Karpas-422 (cell line): ENCODE data around the gene SLC24A3. TPM values are rescaled to one million over a fixed set of nuclear protein-coding genes. Genes with fewer than 3 reads are reported as not detected.

ENCODE experiments used
- DNase-seq: peaks from one replicate; pipeline ENCODE4 v3.0.0-alpha.2; 2015
- H2AFZ ChIP-seq: fragments of 200-600 bp; sonication (generic); 2 replicates; pipeline ENCODE4 v1.6.1; 2014; ENCODE audit warnings: antibody characterized with exemption, low read length, mixed read lengths
- H3K27ac ChIP-seq: fragments of 200-600 bp; sonication (generic); 2 replicates; pipeline ENCODE4 v1.5.1; 2014; ENCODE audit warnings: mild to moderate bottlenecking, low read length, moderate library complexity
- H3K27me3 ChIP-seq: fragments of 200-600 bp; sonication (generic); 2 replicates; pipeline ENCODE4 v1.6.1; 2014; ENCODE audit warnings: low read length, mixed read lengths
- H3K36me3 ChIP-seq: fragments of 200-600 bp; sonication (generic); 2 replicates; pipeline ENCODE4 v1.6.1; 2014; ENCODE audit warnings: low read length, mixed read lengths; ENCODE audit not compliant: insufficient read depth
- H3K4me1 ChIP-seq: fragments of 200-600 bp; sonication (generic); 2 replicates; pipeline ENCODE4 v1.6.1; 2014; ENCODE audit warnings: mild to moderate bottlenecking, low read length, mixed read lengths
- H3K4me2 ChIP-seq: fragments of 200-600 bp; sonication (generic); 2 replicates; pipeline ENCODE4 v1.6.1; 2014; ENCODE audit warnings: low read length, low read depth, mild to moderate bottlenecking; ENCODE audit not compliant: poor library complexity, severe bottlenecking
- H3K4me3 ChIP-seq: fragments of 200-600 bp; sonication (generic); 2 replicates; pipeline ENCODE4 v1.5.1; 2014; ENCODE audit warnings: mild to moderate bottlenecking, antibody characterized with exemption, low read length, mixed read lengths
- H3K79me2 ChIP-seq: fragments of 200-600 bp; sonication (generic); 2 replicates; pipeline ENCODE4 v1.6.1; 2014; ENCODE audit warnings: mild to moderate bottlenecking, low read length, mixed read lengths
- H3K9ac ChIP-seq: fragments of 200-600 bp; sonication (generic); 2 replicates; pipeline ENCODE4 v1.6.0; 2014; ENCODE audit warnings: low read length
- H3K9me2 ChIP-seq: fragments of 200-600 bp; sonication (generic), shearing (Covaris generic); replicated peaks from 2 replicates; pipeline ENCODE4 v1.6.0; 2014; ENCODE audit warnings: mild to moderate bottlenecking, low read length, moderate library complexity; ENCODE audit not compliant: insufficient read depth
- H3K9me3 ChIP-seq: fragments of 300-700, 200-600 bp; sonication (generic); 2 replicates; pipeline ENCODE4 v1.6.1; 2014; ENCODE audit warnings: low read length, mixed read lengths
- H4K20me1 ChIP-seq: fragments of 200-600 bp; sonication (generic); 2 replicates; pipeline ENCODE4 v1.6.1; 2014; ENCODE audit warnings: mild to moderate bottlenecking, antibody characterized with exemption, low read length, low read depth; ENCODE audit not compliant: insufficient read depth
- total RNA-seq: library from RNA; depleted of rRNA; stranded (reverse); fragments of >200 nt; shearing (Covaris generic); gene quantifications from 2 replicates; pipeline ENCODE4 v1.2.3, GENCODE V29; 2014; ENCODE audit warnings: low replicate concordance

The SLC24A3 gene
- total RNA-seq, 1 experiment from 2014 or later = not detected

DNA sequence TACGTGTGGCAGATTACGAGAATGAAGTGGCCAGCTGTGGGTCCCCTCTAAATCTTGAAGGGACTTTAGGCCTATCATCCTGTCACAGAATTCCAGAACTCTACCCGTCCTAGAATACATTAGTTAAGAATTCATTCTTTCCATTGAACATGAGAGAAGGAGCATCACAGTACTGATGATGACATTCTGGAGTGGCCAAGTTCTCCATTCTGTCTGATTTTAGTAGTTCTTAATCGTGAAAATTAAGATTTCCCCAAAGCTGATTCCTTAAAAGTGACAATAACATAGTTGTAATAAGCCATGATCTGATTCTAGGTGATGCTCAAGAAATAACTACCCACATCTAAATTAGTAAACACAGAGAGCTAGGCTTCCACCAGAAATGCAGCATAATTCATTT lies 510.6 kb downstream of the SLC24A3 start:
- Histone ChIP-seq H3K27ac (no peak overlapping the region), H3K4me3 (no peak overlapping the region), H3K4me2 (no peak overlapping the region), H3K36me3 (no peaks in the 10 kb centered on the region), H3K4me1 (peaks cover 36% of the 10 kb centered on the region), H4K20me1 (no peaks in the 10 kb centered on the region), H3K79me2 (no peaks in the 10 kb centered on the region), H3K9ac (no peak overlapping the region), H3K9me3 (no peaks in the 10 kb centered on the region), H3K27me3 (no peaks in the 10 kb centered on the region), H3K9me2 (no peaks in the 10 kb centered on the region), H2AFZ (no peak overlapping the region)
- DNase-seq = no peak

DNA sequence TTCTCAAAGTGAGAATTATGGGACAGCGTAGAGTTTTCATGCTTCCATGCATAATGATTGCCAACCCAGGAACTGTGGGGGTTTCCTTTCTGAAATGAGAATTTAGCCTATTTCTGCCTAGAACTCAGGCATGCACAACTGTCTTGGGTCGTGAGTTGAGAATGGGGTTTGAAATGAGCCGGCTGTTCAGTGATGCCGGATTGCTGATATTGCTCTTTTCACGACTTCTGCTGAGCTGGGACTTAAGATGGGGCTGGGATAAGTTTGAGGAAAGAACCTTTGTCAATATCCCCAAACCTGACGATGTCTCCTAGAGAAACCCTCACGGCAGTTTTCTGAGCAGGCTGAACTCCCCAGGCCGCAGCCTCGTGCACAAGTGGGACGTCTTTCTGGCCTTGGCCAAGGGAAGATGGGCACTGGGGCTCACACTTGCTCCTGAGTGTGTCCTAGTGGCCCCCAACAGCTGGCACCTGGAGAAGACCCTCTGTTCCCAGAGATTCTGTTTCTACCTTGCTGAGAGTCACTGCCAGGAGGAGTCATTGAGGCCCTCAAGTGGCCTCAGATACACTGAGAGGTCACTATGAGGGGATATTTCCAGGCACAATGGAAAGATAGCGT lies 511.5 kb downstream of the SLC24A3 start:
- Histone ChIP-seq H3K36me3 (no peaks in the 10 kb centered on the region), H3K27me3 (no peaks in the 10 kb centered on the region), H3K4me1 (peaks cover 36% of the 10 kb centered on the region), H3K4me3 (no peak overlapping the region), H4K20me1 (no peaks in the 10 kb centered on the region), H2AFZ (no peak overlapping the region), H3K9me2 (no peaks in the 10 kb centered on the region), H3K79me2 (no peaks in the 10 kb centered on the region), H3K9ac (no peak overlapping the region), H3K27ac (no peak overlapping the region), H3K4me2 (no peak overlapping the region), H3K9me3 (no peaks in the 10 kb centered on the region)
- no peak for DNase-seq

DNA sequence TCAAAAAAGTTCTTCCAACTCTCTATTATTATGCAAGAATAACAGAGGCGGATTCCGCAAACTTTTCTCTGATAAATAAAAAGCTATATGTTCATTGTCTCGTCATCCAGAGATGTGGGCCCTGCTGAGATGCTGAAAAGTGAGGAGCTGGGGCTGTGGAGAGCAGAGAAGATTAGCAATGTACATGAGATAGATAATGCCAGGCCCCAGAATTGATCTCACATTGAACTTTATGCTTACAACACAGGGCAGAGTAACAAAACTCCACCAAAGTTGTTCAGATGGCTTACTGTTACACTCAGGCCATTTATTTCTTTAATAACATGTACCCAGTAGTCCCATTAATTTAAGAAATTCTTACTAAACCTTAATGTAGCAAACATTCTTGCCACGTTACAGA lies 512.9 kb downstream of the SLC24A3 start:
- H3K27ac ChIP-seq = no peak overlapping the region
- no peak overlapping the region for H2AFZ ChIP-seq
- no peak for DNase-seq
- no peaks in the 10 kb centered on the region for H3K27me3 ChIP-seq
- H3K9ac ChIP-seq = no peak overlapping the region
- H3K9me2 ChIP-seq = no peaks in the 10 kb centered on the region
- no peaks in the 10 kb centered on the region for H4K20me1 ChIP-seq
- H3K4me1 ChIP-seq = peaks cover 36% of the 10 kb centered on the region
- no peaks in the 10 kb centered on the region for H3K36me3 ChIP-seq
- no peaks in the 10 kb centered on the region for H3K79me2 ChIP-seq
- H3K4me3 ChIP-seq = no peak overlapping the region
- H3K9me3 ChIP-seq = no peaks in the 10 kb centered on the region
- H3K4me2 ChIP-seq = peak overlapping the region; percentile 53

DNA sequence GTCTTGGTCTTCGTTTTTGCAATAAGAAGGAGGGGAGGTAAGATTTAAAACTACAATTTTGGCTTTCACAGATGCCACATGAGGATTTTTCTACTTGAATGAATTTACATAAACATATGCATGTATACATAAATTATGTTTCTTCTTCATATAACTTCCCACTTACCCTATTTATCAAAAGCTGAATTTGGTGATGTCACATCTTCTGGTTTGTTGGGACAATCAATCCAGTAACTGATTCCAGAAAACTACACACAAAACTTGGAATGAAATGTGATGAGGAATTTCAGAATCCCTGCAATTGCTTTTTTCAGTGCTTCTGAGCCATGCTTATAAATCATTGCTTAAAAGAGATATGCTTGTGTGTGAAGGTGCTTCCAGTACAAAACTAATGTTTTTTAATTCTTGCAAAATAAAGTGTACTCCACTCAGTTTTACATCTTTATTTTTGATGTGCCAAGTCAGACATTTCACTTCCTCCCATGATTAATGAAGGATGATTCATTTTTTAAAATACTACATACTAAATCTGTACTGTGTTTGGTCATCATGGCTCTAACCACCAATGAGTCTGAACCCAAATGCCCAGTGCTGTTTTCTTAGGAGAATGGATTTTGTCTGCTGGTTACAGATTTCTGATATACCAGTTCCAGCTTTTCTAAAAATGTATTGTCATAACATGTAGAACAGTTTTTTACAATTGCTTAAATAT lies 513.5 kb downstream of the SLC24A3 start:
- no peak overlapping the region for H3K9ac ChIP-seq
- peak; percentile 59 for DNase-seq
- H3K79me2 ChIP-seq = no peaks in the 10 kb centered on the region
- peak overlapping the region; percentile 44; the same call in 1 of the 2 replicates for H2AFZ ChIP-seq
- no peaks in the 10 kb centered on the region for H4K20me1 ChIP-seq
- H3K36me3 ChIP-seq = no peaks in the 10 kb centered on the region
- peak overlapping the region; percentile 8; the same call in 1 of the 2 replicates for H3K4me3 ChIP-seq
- H3K27ac ChIP-seq = peak overlapping the region; percentile 10
- H3K9me3 ChIP-seq = no peaks in the 10 kb centered on the region
- no peaks in the 10 kb centered on the region for H3K27me3 ChIP-seq
- no peaks in the 10 kb centered on the region for H3K9me2 ChIP-seq
- H3K4me2 ChIP-seq = peak overlapping the region; percentile 53
- peaks cover 36% of the 10 kb centered on the region for H3K4me1 ChIP-seq

DNA sequence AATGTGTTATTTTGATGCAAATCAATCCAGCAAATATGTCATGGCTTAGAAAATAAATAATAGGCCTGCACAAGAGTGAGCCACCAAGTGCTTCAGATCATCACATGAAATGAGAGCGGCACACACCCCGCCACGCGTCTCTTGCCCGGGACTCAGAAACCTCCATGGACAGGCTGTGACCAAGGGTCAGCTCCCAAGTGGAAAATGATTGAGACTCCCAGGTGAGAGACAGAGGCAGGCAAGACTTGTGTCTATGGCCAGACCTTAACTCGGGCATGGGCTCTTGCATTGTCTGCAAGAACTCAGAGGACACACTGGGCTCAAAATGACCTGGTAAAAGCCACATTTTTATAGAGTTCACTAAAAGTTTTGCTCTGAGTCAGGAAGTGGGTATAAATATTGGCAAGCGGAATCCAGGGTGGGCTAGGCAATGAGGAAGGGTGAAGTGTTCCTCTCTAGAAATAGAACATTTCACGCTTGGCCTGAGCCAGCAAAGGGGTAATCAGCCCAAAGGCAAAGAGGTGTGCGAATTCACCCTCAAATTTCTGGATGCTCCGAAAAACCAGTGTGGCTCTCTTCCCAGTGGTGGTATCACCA lies 514.9 kb downstream of the SLC24A3 start:
- Histone ChIP-seq H3K9me3 (no peaks in the 10 kb centered on the region), H3K9ac (peak overlapping the region; percentile 26; the same call in 1 of the 2 replicates), H4K20me1 (no peaks in the 10 kb centered on the region), H3K27ac (0 out of 2 replicates have a peak overlapping the region, but pooled peaks have one; percentile 34), H2AFZ (peak overlapping the region; percentile 93), H3K4me1 (peaks cover 36% of the 10 kb centered on the region), H3K36me3 (no peaks in the 10 kb centered on the region), H3K4me3 (peak overlapping the region; percentile 10), H3K4me2 (peak overlapping the region; percentile 53), H3K9me2 (no peaks in the 10 kb centered on the region), H3K79me2 (no peaks in the 10 kb centered on the region), H3K27me3 (no peaks in the 10 kb centered on the region)
- DNase-seq = peak; percentile 57

DNA sequence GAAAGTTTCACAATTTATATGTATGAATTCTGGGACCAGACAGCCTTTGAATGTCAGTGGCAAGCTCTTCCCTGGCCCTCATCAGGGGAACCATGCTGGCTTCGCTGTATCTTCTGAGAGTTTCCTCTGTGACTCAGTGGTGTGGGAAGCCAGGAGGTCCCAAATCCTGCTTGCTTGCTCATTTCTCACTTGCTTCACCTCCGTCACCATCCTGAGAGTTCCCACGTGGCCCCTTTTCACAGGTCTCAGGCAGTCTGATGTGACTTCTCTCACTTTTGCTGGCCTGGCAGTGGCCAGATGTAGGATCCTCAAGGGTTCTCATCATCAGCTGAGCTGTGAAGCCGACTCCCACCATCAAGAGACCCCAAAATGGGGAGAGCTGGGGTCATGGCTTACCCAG lies 517.2 kb downstream of the SLC24A3 start:
- no peaks in the 10 kb centered on the region for H3K27me3 ChIP-seq
- no peak overlapping the region for H3K27ac ChIP-seq
- H3K36me3 ChIP-seq = no peaks in the 10 kb centered on the region
- no peaks in the 10 kb centered on the region for H3K79me2 ChIP-seq
- H3K9me2 ChIP-seq = no peaks in the 10 kb centered on the region
- no peak overlapping the region for H2AFZ ChIP-seq
- H4K20me1 ChIP-seq = no peaks in the 10 kb centered on the region
- no peak for DNase-seq
- H3K4me3 ChIP-seq = no peak overlapping the region
- H3K9me3 ChIP-seq = no peaks in the 10 kb centered on the region
- peaks cover 32% of the 10 kb centered on the region for H3K4me1 ChIP-seq
- no peak overlapping the region for H3K4me2 ChIP-seq
- no peak overlapping the region for H3K9ac ChIP-seq

DNA sequence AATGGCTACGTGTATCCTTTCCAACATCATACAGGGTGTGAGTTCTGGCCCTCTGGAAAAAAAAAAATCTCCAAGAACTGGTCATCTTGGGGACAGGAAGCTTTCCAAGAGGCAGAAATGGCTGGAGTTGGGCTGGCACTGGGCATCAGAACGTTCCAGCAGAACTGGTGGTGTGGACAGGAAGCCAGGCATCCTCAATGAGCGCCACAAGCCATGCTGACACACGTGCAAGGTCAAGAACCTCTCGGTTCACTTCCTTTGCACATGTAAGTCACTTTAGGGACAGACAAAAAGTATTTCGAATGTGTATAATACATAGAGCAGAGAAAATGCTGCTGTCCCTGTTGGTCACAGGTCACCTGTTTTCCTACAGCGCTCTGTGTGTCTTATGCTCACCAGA lies 518.3 kb downstream of the SLC24A3 start:
- no peak overlapping the region for H3K4me3 ChIP-seq
- no peaks in the 10 kb centered on the region for H3K27me3 ChIP-seq
- H3K9me2 ChIP-seq = no peaks in the 10 kb centered on the region
- H3K9me3 ChIP-seq = no peaks in the 10 kb centered on the region
- no peak overlapping the region for H3K9ac ChIP-seq
- no peaks in the 10 kb centered on the region for H3K36me3 ChIP-seq
- DNase-seq = no peak
- H3K4me1 ChIP-seq = peaks cover 31% of the 10 kb centered on the region
- H4K20me1 ChIP-seq = no peaks in the 10 kb centered on the region
- H2AFZ ChIP-seq = no peak overlapping the region
- H3K4me2 ChIP-seq = no peak overlapping the region
- H3K27ac ChIP-seq = no peak overlapping the region
- no peaks in the 10 kb centered on the region for H3K79me2 ChIP-seq

DNA sequence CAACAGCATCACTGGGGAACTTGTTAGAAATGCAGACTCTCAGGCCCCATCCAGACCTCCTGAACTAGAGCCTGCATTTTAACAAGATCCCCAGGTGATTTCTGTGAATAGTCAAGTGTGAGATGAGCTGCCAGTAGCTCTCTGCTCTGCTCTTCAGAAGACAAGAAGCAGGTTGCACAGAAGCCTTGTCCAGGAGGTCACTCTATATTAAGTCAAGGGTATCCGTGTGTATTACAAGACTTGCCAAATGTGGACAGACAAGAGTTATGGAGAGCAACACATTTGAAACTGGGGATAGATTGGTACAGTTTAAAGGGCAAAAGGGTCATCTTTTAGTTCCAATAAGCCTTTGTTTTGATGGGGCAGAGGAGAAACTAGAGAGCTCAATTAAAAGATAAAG lies 522.4 kb downstream of the SLC24A3 start:
- no peak for DNase-seq
- Histone ChIP-seq H2AFZ (no peak overlapping the region), H3K4me2 (no peak overlapping the region), H3K4me3 (no peak overlapping the region), H3K9ac (no peak overlapping the region), H3K27me3 (no peaks in the 10 kb centered on the region), H3K4me1 (peaks cover 13% of the 10 kb centered on the region), H4K20me1 (no peaks in the 10 kb centered on the region), H3K9me2 (no peaks in the 10 kb centered on the region), H3K79me2 (no peaks in the 10 kb centered on the region), H3K9me3 (no peaks in the 10 kb centered on the region), H3K27ac (no peak overlapping the region), H3K36me3 (no peaks in the 10 kb centered on the region)
